HG03025 (cell line): Measurements from ENCODE around the gene LARGE1.
"Not testable (repeated sequence)": the region's sequence is repeated elsewhere in the genome, so short reads cannot be mapped to it uniquely, and the experiment has no call there.

Experiments used
- ATAC-seq: cut with Tn5 transposase; IDR thresholded peaks from one replicate; pipeline ENCODE4 v1.9.1; 2021; ENCODE audit warnings: mild to moderate bottlenecking, moderate library complexity; ENCODE audit not compliant: unreplicated experiment, low FRiP score

The LARGE1 gene

GRCh38 chr22:33405194-33405593 is 515.1 kb downstream of the LARGE1 start:
- no peak for ATAC-seq

GRCh38 chr22:33404723-33405122 is 515.6 kb downstream of the LARGE1 start:
- ATAC-seq = no peak

- no peak for ATAC-seq
Observed at GRCh38 chr22:33402325-33402724, 518.0 kb downstream of the LARGE1 start.

GRCh38 chr22:33401291-33401690 is 519.0 kb downstream of the LARGE1 start:
- ATAC-seq = no peak

GRCh38 chr22:33400891-33401290 is 519.4 kb downstream of the LARGE1 start:
- no peak for ATAC-seq

GRCh38 chr22:33400061-33400840 is 520.0 kb downstream of the LARGE1 start:
- no peak for ATAC-seq

- no peak for ATAC-seq
Observed at GRCh38 chr22:33397381-33397907, 522.8 kb downstream of the LARGE1 start.

GRCh38 chr22:33393432-33393831 is 526.8 kb downstream of the LARGE1 start:
- no peak for ATAC-seq

GRCh38 chr22:33391298-33391697 is 529.0 kb downstream of the LARGE1 start:
- no peak for ATAC-seq

- ATAC-seq = no peak
Observed at GRCh38 chr22:33389936-33390335, 530.3 kb downstream of the LARGE1 start.

GRCh38 chr22:33386270-33386669 is 534.0 kb downstream of the LARGE1 start:
- ATAC-seq = no peak

GRCh38 chr22:33385611-33386010 is 534.7 kb downstream of the LARGE1 start:
- ATAC-seq = no peak

- no peak for ATAC-seq
Observed at GRCh38 chr22:33382436-33382835, 537.8 kb downstream of the LARGE1 start.

- ATAC-seq = no peak
Observed at GRCh38 chr22:33381531-33382406, 538.5 kb downstream of the LARGE1 start.

GRCh38 chr22:33380789-33381530 is 539.3 kb downstream of the LARGE1 start:
- no peak for ATAC-seq

GRCh38 chr22:33379836-33380235 is 540.4 kb downstream of the LARGE1 start:
- ATAC-seq = no peak

GRCh38 chr22:33372875-33373274 is 547.4 kb downstream of the LARGE1 start:
- ATAC-seq = no peak

GRCh38 chr22:33363256-33363655 is 557.0 kb downstream of the LARGE1 start:
- ATAC-seq = not testable (repeated sequence)

- ATAC-seq = no peak
Observed at GRCh38 chr22:33362702-33363101, 557.6 kb downstream of the LARGE1 start.

- ATAC-seq = no peak
Observed at GRCh38 chr22:33361581-33361980, 558.7 kb downstream of the LARGE1 start.

GRCh38 chr22:33357981-33358399 is 562.3 kb downstream of the LARGE1 start:
- ATAC-seq = no peak
